Keratinocyte (primary cell): ENCODE data around the gene PACS2. TPM values are rescaled to one million over a fixed set of nuclear protein-coding genes. Genes with fewer than 3 reads are reported as not detected.

Experiments
- DNase-seq: peaks from one replicate; pipeline ENCODE4 v3.0.0-alpha.2; 2011; ENCODE audit warnings: low read depth, missing footprints, low spot score
- FAIRE-seq: peaks from 2 replicates; lab custom pipeline; 2011; peaks lifted over from hg19 to GRCh38; lab: Jason Lieb, UNC
- H2AFZ ChIP-seq: 2 replicates; pipeline ENCODE4 v1.6.0; 2012; ENCODE audit warnings: low read length, control low read depth, inconsistent platforms; ENCODE audit not compliant: control insufficient read depth
- H3K27ac ChIP-seq: 2 replicates; pipeline ENCODE4 v1.5.1; 2011; ENCODE audit warnings: low read length; ENCODE audit not compliant: control insufficient read depth, insufficient read depth
- H3K27me3 ChIP-seq: 3 replicates; pipeline ENCODE4 v1.6.0; 2011; ENCODE audit warnings: low read length; ENCODE audit not compliant: control insufficient read depth, insufficient read depth; ENCODE audit errors: extremely low read depth
- H3K36me3 ChIP-seq, 2 experiments: 2 replicates in 1 of 2; 3 replicates in 1 of 2; pipeline ENCODE4 v1.5.1; 2011; ENCODE audit warnings: low read length in 2 of 2, mild to moderate bottlenecking in 1 of 2; ENCODE audit not compliant: control insufficient read depth in 2 of 2, insufficient read depth in 2 of 2; ENCODE audit errors: extremely low read depth in 1 of 2
- H3K4me1 ChIP-seq: 3 replicates; pipeline ENCODE4 v1.5.1; 2011; ENCODE audit warnings: low read length; ENCODE audit not compliant: control insufficient read depth, insufficient read depth; ENCODE audit errors: extremely low read depth
- H3K4me2 ChIP-seq: 3 replicates; pipeline ENCODE4 v1.6.0; 2011; ENCODE audit warnings: low read depth, low read length; ENCODE audit not compliant: control insufficient read depth, insufficient read depth; ENCODE audit errors: extremely low read depth
- H3K4me3 ChIP-seq, 3 experiments: fragments of 200-600 bp in 1 of 3; sonication (generic) in 1 of 3; 2 replicates in 2 of 3; 3 replicates in 1 of 3; pipeline ENCODE4 v1.5.1; 2011 to 2016; ENCODE audit warnings: low read length in 3 of 3, mild to moderate bottlenecking in 3 of 3, control low read depth in 2 of 3, inconsistent platforms in 1 of 3, low read depth in 1 of 3, mixed read lengths in 1 of 3, mixed run types in 1 of 3, moderate library complexity in 1 of 3; ENCODE audit not compliant: control insufficient read depth in 2 of 3, insufficient read depth in 2 of 3; ENCODE audit errors: extremely low read depth in 1 of 3
- H3K79me2 ChIP-seq: 2 replicates; pipeline ENCODE4 v1.6.0; 2012; ENCODE audit warnings: low read length; ENCODE audit not compliant: control insufficient read depth, insufficient read depth
- H3K9ac ChIP-seq: 3 replicates; pipeline ENCODE4 v1.6.0; 2011; ENCODE audit warnings: low read length; ENCODE audit not compliant: control insufficient read depth, insufficient read depth; ENCODE audit errors: extremely low read depth
- H3K9me1 ChIP-seq: 3 replicates; pipeline ENCODE4 v1.6.0; 2011; ENCODE audit warnings: low read length; ENCODE audit not compliant: control insufficient read depth, insufficient read depth; ENCODE audit errors: extremely low read depth
- H3K9me3 ChIP-seq: 2 replicates; pipeline ENCODE4 v1.5.1; 2012; ENCODE audit warnings: low read depth, low read length; ENCODE audit not compliant: control insufficient read depth
- H4K20me1 ChIP-seq: 3 replicates; pipeline ENCODE4 v1.6.0; 2011; ENCODE audit warnings: low read length; ENCODE audit not compliant: control insufficient read depth, insufficient read depth; ENCODE audit errors: extremely low read depth
- CTCF ChIP-seq, 3 experiments: IDR thresholded peaks in 1 of 3; conservative IDR thresholded peaks in 1 of 3; optimal IDR thresholded peaks in 1 of 3; 2 replicates in 2 of 3; 3 replicates in 1 of 3; pipeline versions ENCODE3 to v1.5.1; 2011; ENCODE audit warnings: low read length in 3 of 3, mild to moderate bottlenecking in 3 of 3, moderate library complexity in 2 of 3, control low read depth in 1 of 3, inconsistent platforms in 1 of 3; ENCODE audit not compliant: insufficient read depth in 2 of 3; ENCODE audit errors: extremely low read depth in 1 of 3
- EZH2 ChIP-seq: IDR thresholded peaks from one replicate; pipeline ENCODE4 v1.6.1; 2012; ENCODE audit warnings: inconsistent platforms, mild to moderate bottlenecking, low read length, moderate library complexity
- dilution Hi-C: fragments of 300-500 bp; cut with MboI; formaldehyde crosslinking; loops from one replicate; pipeline ENCODE4 v1.7.0; 2020; ENCODE audit warnings: low sequenced_read_pairs; ENCODE audit not compliant: extremely low pct_ligation_motif_present
- polyA plus RNA-seq, 5 experiments: library from polyadenylated mRNA; depleted of rRNA in 3 of 5; stranded (reverse) in 3 of 5; stranded (forward) in 1 of 5; unstranded in 1 of 5; fragments of >200 nt; gene quantifications; 1 replicate in 1 of 5; 2 replicates in 3 of 5; 3 replicates in 1 of 5; pipeline versions ENCODE4 v1.2.1 to v1.2.3, GENCODE V29; 2011 to 2012; ENCODE audit warnings: missing spikeins in 2 of 5, low read depth in 1 of 5, low replicate concordance in 1 of 5

Gene PACS2
- polyA plus RNA-seq, 1 donor (not counting 4 experiments of a cell fraction or from before 2014, with no cell fraction given) = 11.8 TPM

GRCh38 chr14:105350450-105351244 lies 36.1 kb downstream of the PACS2 start:
- dilution Hi-C loops = no loop called here
- no peaks in the 10 kb centered on the region for H3K9me1 ChIP-seq
- no peaks in the 10 kb centered on the region for H3K79me2 ChIP-seq
- no peak overlapping the region for H3K4me3 ChIP-seq
- no peak overlapping the region for H3K27ac ChIP-seq
- peaks cover 6% of the 10 kb centered on the region for H4K20me1 ChIP-seq
- FAIRE-seq (no peak), DNase-seq (no peak)
- no peaks in the 10 kb centered on the region for H3K9me3 ChIP-seq
- no peaks in the 10 kb centered on the region for H3K27me3 ChIP-seq
- TF ChIP-seq EZH2 (no peak), CTCF (optimal IDR thresholded peaks at IDR 0.05 in 1 of 3, IDR thresholded peaks at IDR 0.05 in 1 of 3, conservative IDR thresholded peaks at IDR 0.05 in 1 of 3; ENCODE audit: extremely low read depth in 1 of 3, insufficient read depth in 2 of 3, low read length in 3 of 3) (no peak)
- peaks cover 5% of the 10 kb centered on the region for H3K4me1 ChIP-seq
- peaks cover 0 to 5% of the 10 kb centered on the region in 2 experiments for H3K36me3 ChIP-seq
- no peak overlapping the region for H2AFZ ChIP-seq
- no peak overlapping the region for H3K9ac ChIP-seq
- H3K4me2 ChIP-seq = no peak overlapping the region

GRCh38 chr14:105351410-105351809 lies 36.9 kb downstream of the PACS2 start:
- Histone ChIP-seq H3K4me2 (no peak overlapping the region), H3K4me1 (peaks cover 5% of the 10 kb centered on the region), H3K4me3 (no peak overlapping the region), H3K27ac (no peak overlapping the region), H3K27me3 (no peaks in the 10 kb centered on the region), H2AFZ (no peak overlapping the region), H3K36me3 (peaks cover 0 to 5% of the 10 kb centered on the region in 2 experiments), H3K9me1 (no peaks in the 10 kb centered on the region), H3K79me2 (no peaks in the 10 kb centered on the region), H3K9me3 (no peaks in the 10 kb centered on the region), H4K20me1 (no peaks in the 10 kb centered on the region), H3K9ac (no peak overlapping the region)
- DNase-seq = no peak
- no peak for FAIRE-seq
- dilution Hi-C loops = no loop called here
- TF ChIP-seq EZH2 = no peak
- TF ChIP-seq CTCF (optimal IDR thresholded peaks at IDR 0.05 in 1 of 3, IDR thresholded peaks at IDR 0.05 in 1 of 3, conservative IDR thresholded peaks at IDR 0.05 in 1 of 3; ENCODE audit: extremely low read depth in 1 of 3, insufficient read depth in 2 of 3, low read length in 3 of 3) = no peak
